DMS 273 (cell line): ENCODE results near the gene CCDC187.

Source experiments
- DNase-seq: peaks from one replicate; lab custom pipeline; 2025; ENCODE audit not compliant: unreplicated experiment; lab: John Stamatoyannopoulos, UW

Gene CCDC187

DNA sequence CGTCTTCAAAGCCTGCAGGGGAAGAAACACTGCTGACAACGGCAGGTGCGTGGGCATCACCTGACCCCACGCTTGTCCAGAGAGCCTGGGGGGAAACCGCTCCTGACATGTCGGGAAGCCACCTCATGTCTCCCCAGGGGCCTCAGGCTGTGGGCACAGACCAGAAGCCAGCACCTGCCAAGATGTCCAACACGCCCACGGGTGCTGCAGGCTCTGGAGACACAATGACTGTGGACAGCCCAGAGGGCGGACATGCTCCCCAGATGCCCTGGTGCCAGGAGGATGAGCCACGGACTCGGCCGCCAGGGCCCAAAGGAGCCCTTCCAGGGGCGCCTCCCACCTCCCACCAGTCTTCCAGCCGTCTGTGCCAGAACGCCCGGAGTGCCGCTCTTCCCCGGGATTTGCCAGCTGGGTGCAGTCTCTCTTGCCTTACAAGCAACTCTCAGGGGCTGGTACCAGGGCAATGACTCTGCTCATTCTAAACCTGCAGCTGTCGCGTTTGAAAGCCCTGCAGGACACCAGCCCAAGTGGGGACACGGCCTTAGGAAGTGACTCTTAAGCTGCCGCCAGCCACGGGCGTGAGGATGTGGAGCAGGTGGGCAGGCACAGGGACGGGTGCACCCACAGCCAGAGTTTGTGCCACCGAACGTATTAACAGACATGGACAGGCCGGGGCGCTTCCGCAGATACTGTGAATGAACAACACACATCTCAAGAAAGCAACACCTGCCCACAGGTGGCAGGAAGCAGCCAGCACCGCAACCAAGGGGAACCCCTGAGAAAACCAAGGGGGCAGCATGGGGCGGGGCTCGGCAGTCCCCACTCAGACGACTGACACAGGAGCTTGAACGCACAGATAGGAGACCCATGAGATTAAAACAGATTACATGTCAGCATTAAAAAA is 92.2 kb downstream of the CCDC187 start:
- no peak for DNase-seq

DNA sequence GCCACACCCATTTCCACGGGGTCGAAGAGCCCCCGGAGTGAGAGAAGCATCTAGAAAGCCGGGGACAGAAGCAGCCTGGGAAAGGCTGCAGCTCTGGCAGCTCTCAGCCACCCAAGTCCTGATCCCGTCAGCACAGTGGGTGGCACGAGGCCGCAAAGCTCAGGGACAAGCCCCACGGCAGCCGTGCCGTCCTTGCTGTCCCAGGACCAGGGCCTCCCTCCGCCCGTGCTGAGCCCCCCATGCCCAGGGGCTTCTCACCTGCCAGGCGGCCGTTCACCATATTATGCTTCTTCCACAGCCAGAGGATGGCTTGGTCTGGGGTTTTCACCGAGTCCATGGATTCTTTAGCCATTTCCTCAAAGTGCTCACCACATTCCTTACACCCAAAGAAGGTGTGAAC is 92.9 kb downstream of the CCDC187 start:
- no peak for DNase-seq

- DNase-seq, result no peak
These were observed 93.6 kb downstream of the CCDC187 start for GRCh38 chr9:136210276-136210675.

GRCh38 chr9:136209786-136210185 is 94.1 kb downstream of the CCDC187 start:
- no peak for DNase-seq

DNA sequence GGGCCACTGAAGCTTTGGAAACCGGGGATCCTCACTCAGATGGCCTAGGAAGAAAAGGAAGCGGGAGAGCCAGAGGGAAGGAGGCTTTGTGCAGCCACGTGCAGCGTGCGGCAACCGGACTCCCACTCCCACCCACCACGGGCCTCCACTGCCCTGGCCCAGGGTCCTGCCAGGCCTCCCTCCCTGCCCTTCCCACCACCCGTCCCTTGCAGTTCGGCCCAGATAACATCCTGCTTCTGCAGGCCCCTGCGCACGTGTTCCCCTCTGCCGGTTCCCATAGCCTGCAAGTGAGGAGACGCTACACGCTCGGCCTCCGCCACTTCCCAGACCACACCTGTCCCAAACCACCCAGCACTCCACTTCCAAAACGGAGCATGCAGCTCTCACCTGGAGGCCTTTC is 94.7 kb downstream of the CCDC187 start:
- DNase-seq, result no peak

GRCh38 chr9:136208675-136209074 is 95.2 kb downstream of the CCDC187 start:
- DNase-seq, result no peak

DNA sequence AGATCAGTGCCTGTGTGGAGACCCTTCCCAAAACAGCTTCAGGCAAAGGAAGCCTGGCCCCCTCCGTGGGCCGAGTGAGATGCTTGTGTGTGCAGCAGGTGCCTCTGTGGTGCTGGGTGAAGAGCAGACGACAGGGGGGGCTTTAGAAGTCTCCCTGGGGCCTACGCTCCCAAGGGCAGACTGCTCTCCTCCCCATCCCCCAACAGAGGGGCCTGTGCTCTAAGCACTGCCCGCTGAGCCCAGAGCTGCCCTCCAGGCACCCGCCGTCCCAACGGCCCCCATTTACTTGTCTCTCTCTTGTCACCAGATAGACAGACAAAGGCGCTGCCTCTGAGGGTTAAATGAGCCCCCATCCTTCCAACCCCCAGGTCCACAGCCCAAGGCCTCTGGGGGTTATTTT is 96.3 kb downstream of the CCDC187 start:
- no peak for DNase-seq

DNA sequence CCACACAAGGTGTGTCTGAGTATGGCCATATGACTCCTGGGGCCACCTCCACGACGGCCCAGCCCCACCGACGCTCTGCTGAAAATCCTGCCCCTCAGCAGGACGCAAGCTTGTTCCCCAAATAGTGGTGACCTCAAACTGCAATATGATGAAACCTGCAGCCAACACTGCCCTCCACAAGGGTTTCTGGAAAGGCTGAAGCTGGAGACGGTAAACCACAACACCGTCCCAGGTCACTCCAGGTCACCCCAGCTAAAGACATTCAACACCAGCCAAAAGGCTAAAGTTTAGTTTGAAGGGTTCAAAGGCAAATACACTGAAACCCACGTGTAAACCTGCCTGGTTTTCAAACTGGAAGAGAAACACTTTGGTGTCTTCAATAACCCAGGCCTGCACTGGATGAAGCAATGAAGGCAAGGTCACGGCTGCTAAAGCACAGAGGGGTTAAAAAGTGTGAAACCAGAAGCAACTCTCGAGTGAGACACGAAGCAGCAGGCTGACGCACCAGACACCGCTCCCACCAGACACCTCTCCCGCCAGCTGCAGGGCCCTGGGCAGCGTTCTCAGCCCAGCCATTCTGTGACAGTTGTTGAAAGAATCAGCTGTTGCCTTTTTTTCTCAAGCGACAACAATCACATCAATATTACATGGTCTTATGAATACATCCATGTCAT is 97.2 kb downstream of the CCDC187 start:
- peak; percentile 49 for DNase-seq

GRCh38 chr9:136205707-136205992 is 98.2 kb downstream of the CCDC187 start:
- DNase-seq, result no peak

GRCh38 chr9:136204838-136205706 is 98.8 kb downstream of the CCDC187 start, which contains the start of gene LHX3:
LHX3 (minus strand) TSS chr9:136205128; CDS start chr9:136205012, 116 bp downstream.
- peak; percentile 57 for DNase-seq

- DNase-seq, result peak; percentile 55
These were observed 99.6 kb downstream of the CCDC187 start for GRCh38 chr9:136204145-136204805.

- peak; percentile 58 for DNase-seq
These were observed 100.3 kb downstream of the CCDC187 start for GRCh38 chr9:136203408-136204144.

GRCh38 chr9:136202454-136203407 is 101.2 kb downstream of the CCDC187 start:
- peak; percentile 58 for DNase-seq

GRCh38 chr9:136201609-136202453 is 102.1 kb downstream of the CCDC187 start:
- DNase-seq, result peak; percentile 43

DNA sequence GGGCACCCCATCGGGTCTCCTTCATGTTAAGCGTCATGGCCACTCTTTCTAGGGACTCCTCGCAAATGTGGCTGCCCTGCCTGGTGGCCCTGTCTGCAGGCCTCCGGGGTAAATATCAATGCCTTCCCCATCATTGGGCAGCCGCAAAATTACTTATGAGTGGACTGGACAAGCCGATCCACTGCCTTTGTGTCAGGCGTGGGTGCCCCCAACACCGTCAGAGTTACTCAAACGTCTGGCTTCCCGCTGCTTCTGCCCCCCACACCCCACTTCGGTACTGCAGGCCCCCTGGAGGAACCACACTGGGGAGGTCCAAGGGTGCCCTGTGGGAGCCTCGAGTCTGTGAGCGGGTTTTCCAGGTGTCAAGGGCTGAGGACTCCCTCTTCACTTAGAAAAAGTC is 102.7 kb downstream of the CCDC187 start:
- DNase-seq, result no peak

DNA sequence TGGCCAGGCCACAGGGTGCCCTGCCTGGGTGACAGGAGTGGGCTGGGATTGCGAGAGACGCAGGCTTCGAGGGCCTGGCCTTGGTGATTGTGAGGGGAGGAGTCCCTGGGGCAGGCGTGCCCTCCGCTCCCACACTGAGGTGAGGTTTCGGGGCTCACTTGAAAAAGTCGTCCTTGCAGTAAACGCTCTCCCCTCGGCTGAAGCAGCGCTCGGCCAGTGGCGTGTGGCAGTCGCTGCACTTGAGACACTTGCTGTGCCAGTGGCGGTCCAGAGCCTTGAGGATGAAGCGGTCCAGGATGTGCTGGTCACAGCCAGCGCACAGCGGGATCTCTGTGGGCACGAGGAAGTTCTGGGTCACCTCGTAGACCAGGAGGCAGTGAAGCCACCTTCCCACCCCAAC is 103.5 kb downstream of the CCDC187 start:
- no peak for DNase-seq
